Measurements from ENCODE around the gene CYB5D1. TPM values are rescaled to one million over a fixed set of nuclear protein-coding genes. Genes with fewer than 3 reads are reported as not detected.

The CYB5D1 gene, protein sequence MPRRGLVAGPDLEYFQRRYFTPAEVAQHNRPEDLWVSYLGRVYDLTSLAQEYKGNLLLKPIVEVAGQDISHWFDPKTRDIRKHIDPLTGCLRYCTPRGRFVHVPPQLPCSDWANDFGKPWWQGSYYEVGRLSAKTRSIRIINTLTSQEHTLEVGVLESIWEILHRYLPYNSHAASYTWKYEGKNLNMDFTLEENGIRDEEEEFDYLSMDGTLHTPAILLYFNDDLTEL
- 4.4 and 4.6 TPM in 2 replicates for total RNA-seq

DNA sequence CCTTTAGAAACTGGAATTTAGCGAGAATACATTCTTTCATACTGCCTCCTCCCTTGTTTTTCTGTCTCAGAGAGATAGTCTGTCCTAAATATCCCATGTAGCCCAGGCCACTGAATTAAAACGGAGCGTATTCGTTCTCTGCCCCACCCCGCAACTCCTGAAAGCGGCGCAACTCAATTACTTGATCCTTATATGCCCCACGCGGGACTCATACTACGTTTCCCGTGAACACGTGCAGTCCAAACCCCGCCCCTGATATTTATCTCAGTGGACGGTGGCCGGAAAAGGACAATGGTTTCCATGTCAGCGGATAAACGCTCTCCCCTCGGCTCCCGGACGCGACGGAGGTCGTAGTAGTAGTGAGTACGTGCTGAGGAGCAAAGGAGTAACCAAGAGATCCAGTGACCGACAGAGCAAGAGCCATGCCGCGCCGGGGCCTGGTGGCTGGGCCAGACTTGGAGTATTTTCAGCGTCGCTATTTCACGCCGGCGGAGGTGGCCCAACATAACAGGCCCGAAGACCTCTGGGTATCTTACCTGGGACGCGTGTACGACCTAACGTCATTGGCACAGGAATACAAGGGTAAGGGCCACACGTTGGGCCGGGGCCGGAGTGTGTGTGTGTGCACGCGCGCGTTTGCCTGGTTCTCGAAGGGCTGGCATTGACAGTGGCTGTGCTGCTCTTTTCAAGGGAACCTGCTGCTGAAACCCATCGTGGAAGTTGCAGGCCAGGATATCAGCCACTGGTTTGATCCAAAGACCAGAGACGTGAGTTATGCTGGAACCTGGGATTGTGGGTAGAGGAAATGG is at the start of gene CYB5D1:
Gene CYB5D1 (plus strand): TSS at position 291 of the 809 bp plus-strand sequence. CDS start 132 bp downstream, at position 423.

DNA sequence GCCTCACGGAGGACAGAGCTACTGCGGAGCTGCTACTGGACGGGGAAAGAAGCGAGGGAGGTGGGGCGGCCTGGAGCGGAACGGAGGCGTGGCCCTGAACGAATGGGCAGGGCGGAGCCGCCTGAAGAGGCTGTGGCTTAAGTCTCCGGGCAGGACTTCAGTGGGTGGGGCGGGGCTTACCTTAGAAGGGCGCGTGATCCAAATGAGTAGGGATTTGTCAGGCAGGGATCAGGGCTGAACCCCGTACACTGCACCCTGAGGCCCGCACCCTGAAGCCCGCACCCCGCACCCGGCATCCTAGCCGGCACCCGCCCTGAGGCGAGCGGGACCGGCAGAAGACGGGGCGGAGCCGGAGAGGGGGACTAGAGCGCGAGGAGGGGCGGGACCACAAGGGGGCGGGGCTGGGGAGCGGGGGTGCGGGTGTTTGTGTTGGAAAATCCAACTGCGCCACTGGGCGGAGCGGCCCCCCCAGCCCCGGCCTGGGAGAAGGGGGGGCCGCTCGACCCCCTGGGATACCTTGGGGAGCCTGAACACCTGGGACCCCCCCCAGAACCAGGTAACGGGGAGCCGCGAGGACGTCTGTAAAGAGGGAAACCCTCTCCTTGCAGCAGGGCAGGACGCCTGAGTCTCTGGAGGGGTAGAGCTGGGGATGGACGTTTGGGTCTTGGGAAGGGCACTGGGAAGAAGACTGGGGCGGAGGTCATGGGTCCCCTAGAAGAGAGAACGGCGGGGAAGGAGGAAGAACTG is 23.8 kb upstream of the CYB5D1 start, which contains the start of gene KDM6B:
Gene KDM6B (plus strand): TSS at position 423 of the 747 bp plus-strand sequence. CDS start 11,338 bp downstream, outside the sequence.

GRCh38 chr17:7854851-7855659 is 2.7 kb upstream of the CYB5D1 start, which contains the start of gene TMEM88:
Gene TMEM88, plus strand, starts transcription at chr17:7855066. Its CDS starts 9 bp downstream, at chr17:7855075.

GRCh38 chr17:7856811-7857712 is 741 bp upstream of the CYB5D1 start, which contains the start of gene NAA38:
Gene NAA38, minus strand, starts transcription at chr17:7857559. Its CDS starts 96 bp downstream, at chr17:7857463.

DNA sequence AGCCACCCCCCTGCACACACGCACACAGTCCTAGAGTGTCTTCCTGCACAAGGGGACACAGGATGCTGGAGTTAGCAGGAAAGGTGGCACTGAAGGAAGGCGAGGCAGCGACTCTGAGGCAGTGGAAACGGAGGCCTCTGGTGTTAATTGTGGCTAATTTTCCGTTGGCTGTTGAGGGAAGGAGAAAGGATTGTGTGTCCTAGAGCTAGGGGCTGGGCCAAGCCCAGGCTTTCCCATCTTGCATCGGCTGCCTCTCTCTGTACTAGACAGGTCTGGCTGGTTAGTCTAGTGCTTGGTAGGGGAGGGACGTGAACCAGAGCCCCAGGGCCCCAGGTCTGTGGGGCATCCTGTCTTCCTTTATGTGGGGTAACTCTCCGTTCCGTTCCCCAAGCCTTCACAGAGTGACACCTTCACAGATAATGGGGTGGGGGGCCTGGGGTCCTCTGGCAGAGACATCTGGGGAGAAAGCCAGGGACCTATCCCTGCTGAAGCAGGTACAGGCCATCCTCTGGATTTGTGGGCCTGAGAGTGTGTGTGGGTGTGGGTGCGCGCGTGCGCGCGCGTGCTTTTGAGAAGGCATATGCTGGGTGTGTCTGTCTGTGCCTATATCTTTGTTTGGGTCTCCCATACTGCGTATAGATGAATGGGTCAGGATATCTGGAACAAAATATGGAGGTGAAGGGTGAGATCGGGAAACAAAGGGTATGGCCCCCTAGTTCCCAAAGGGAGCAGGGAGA is 30.5 kb downstream of the CYB5D1 start, which contains the start of gene CHD3:
Gene CHD3 (plus strand): TSS at position 606 of the 737 bp plus-strand sequence. CDS start 212 bp downstream, outside the sequence.

Other genes with a start within 250 kb of the CYB5D1 start
- gene FXR2, start 243.1 kb upstream of the CYB5D1 start, total RNA-seq = 41.2 and 42.3 TPM in 2 replicates
- gene SAT2, start 230.2 kb upstream of the CYB5D1 start, total RNA-seq = 28.4 and 40.6 TPM in 2 replicates
- 0.89 TPM in 1 of 2 replicates, not detected in the other for gene SHBG, start 227.9 kb upstream of the CYB5D1 start, total RNA-seq
- gene ATP1B2, start 207.1 kb upstream of the CYB5D1 start, total RNA-seq = 0.13 TPM in 1 of 2 replicates, not detected in the other
- 66.6 and 70.0 TPM in 2 replicates for gene TP53, start 170.5 kb upstream of the CYB5D1 start, total RNA-seq
- 11.2 and 36.3 TPM in 2 replicates for gene WRAP53, start 169.5 kb upstream of the CYB5D1 start, total RNA-seq
- gene EFNB3, start 152.8 kb upstream of the CYB5D1 start, total RNA-seq = 0.81 and 3.8 TPM in 2 replicates
- gene DNAH2, start 140.3 kb upstream of the CYB5D1 start, total RNA-seq = under 0.01 and 0.16 TPM in 2 replicates
- 4.1 and 12.0 TPM in 2 replicates for gene KDM6B, start 23.8 kb upstream of the CYB5D1 start, total RNA-seq
- gene TMEM88, start 2.9 kb upstream of the CYB5D1 start, total RNA-seq = 2.4 TPM in 2 replicates
- 90.0 and 123 TPM in 2 replicates for gene NAA38, start 444 bp upstream of the CYB5D1 start, total RNA-seq
- gene CHD3, start 30.8 kb downstream of the CYB5D1 start, total RNA-seq = 59.3 and 106 TPM in 2 replicates
- gene RNF227, start 58.3 kb downstream of the CYB5D1 start, total RNA-seq = 0.33 and 2.4 TPM in 2 replicates
- gene KCNAB3, start 71.9 kb downstream of the CYB5D1 start, total RNA-seq = 0.16 and 0.63 TPM in 2 replicates
- 87.2 and 97.5 TPM in 2 replicates for gene TRAPPC1, start 73.9 kb downstream of the CYB5D1 start, total RNA-seq
- gene CNTROB, start 74.2 kb downstream of the CYB5D1 start, total RNA-seq = 17.6 and 24.8 TPM in 2 replicates
- not detected in 2 replicates for gene GUCY2D, start 144.6 kb downstream of the CYB5D1 start, total RNA-seq
- gene ALOX15B, start 181.1 kb downstream of the CYB5D1 start, total RNA-seq = under 0.01 TPM in 2 replicates
- 0.25 TPM in 1 of 2 replicates, not detected in the other for gene ALOX12B, start 229.7 kb downstream of the CYB5D1 start, total RNA-seq